H9 (cell line): Measurements from ENCODE around the gene TET2. TPM values are rescaled to one million over a fixed set of nuclear protein-coding genes. Genes with fewer than 3 reads are reported as not detected.
A peak's percentile ranks its signal among the peaks of the same experiment; 100 is the strongest.

Source experiments
- DNase-seq: peaks from one replicate; pipeline ENCODE4 v3.0.0-alpha.2; 2017
- H2AFZ ChIP-seq: one replicate; pipeline ENCODE4 v1.6.1; 2013; ENCODE audit warnings: mild to moderate bottlenecking, low read length, control low read depth, moderate library complexity
- H2AK5ac ChIP-seq: 2 replicates; pipeline ENCODE4 v1.6.1; 2013; ENCODE audit warnings: low read length, control low read depth, mixed read lengths; ENCODE audit not compliant: insufficient read length
- H2BK120ac ChIP-seq: one replicate; pipeline ENCODE4 v1.6.1; 2013; ENCODE audit warnings: low read depth, mild to moderate bottlenecking, low read length, control low read depth, inconsistent platforms; ENCODE audit not compliant: poor library complexity, severe bottlenecking
- H2BK12ac ChIP-seq: 2 replicates; pipeline ENCODE4 v1.6.1; 2013; ENCODE audit warnings: low read length, control low read depth, mixed read lengths, low read depth; ENCODE audit not compliant: insufficient read length
- H2BK15ac ChIP-seq: 2 replicates; pipeline ENCODE4 v1.6.1; 2013; ENCODE audit warnings: low read depth, low read length, control low read depth
- H2BK20ac ChIP-seq: one replicate; pipeline ENCODE4 v1.6.1; 2013; ENCODE audit warnings: low read depth, mild to moderate bottlenecking, low read length, control low read depth, inconsistent platforms; ENCODE audit not compliant: poor library complexity, severe bottlenecking
- H2BK5ac ChIP-seq: 2 replicates; pipeline ENCODE4 v1.6.1; 2013; ENCODE audit warnings: low read length, control low read depth, mixed read lengths; ENCODE audit not compliant: insufficient read length
- H3K14ac ChIP-seq: 2 replicates; pipeline ENCODE4 v1.6.1; 2013; ENCODE audit warnings: low read length, control low read depth; ENCODE audit not compliant: insufficient read depth
- H3K18ac ChIP-seq: 2 replicates; pipeline ENCODE4 v1.6.1; 2013; ENCODE audit warnings: low read depth, mild to moderate bottlenecking, mixed read lengths, low read length, control low read depth; ENCODE audit not compliant: insufficient read length
- H3K23ac ChIP-seq: 2 replicates; pipeline ENCODE4 v1.6.1; 2013; ENCODE audit warnings: low read length, control low read depth, mixed read lengths, low read depth; ENCODE audit not compliant: insufficient read length
- H3K23me2 ChIP-seq: 2 replicates; pipeline ENCODE4 v1.6.1; 2013; ENCODE audit warnings: low read depth, mild to moderate bottlenecking, mixed read lengths, low read length, control low read depth; ENCODE audit not compliant: insufficient read length, poor library complexity, severe bottlenecking
- H3K27ac ChIP-seq: 2 replicates; pipeline ENCODE4 v1.5.1; 2013; ENCODE audit warnings: low read length, control low read depth, mixed read lengths, low read depth; ENCODE audit not compliant: insufficient read length
- H3K27me3 ChIP-seq: 2 replicates; pipeline ENCODE4 v1.6.1; 2013; ENCODE audit warnings: low read length, control low read depth, inconsistent platforms; ENCODE audit not compliant: insufficient read depth
- H3K4ac ChIP-seq: 2 replicates; pipeline ENCODE4 v1.6.1; 2013; ENCODE audit warnings: low read depth, mild to moderate bottlenecking, control low read depth, inconsistent platforms, low read length, moderate library complexity
- H3K4me1 ChIP-seq: 2 replicates; pipeline ENCODE4 v1.6.1; 2013; ENCODE audit warnings: low read length, control low read depth, inconsistent platforms; ENCODE audit not compliant: insufficient read depth
- H3K4me2 ChIP-seq: 2 replicates; pipeline ENCODE4 v1.6.1; 2013; ENCODE audit warnings: low read length, control low read depth, mixed read lengths; ENCODE audit not compliant: insufficient read length, insufficient read depth
- H3K56ac ChIP-seq: 2 replicates; pipeline ENCODE4 v1.6.1; 2013; ENCODE audit warnings: low read depth, mild to moderate bottlenecking, mixed read lengths, low read length, control low read depth; ENCODE audit not compliant: insufficient read length
- H3K79me1 ChIP-seq: 2 replicates; pipeline ENCODE4 v1.6.1; 2013; ENCODE audit warnings: low read depth, mild to moderate bottlenecking, moderate library complexity, low read length, control low read depth, inconsistent platforms; ENCODE audit not compliant: insufficient read depth, poor library complexity, severe bottlenecking
- H3K79me2 ChIP-seq: 2 replicates; pipeline ENCODE4 v1.6.1; 2013; ENCODE audit warnings: low read length, control low read depth, inconsistent platforms; ENCODE audit not compliant: insufficient read depth
- H3K9ac ChIP-seq: 2 replicates; pipeline ENCODE4 v1.6.1; 2013; ENCODE audit warnings: low read length, control low read depth, mixed read lengths; ENCODE audit not compliant: insufficient read length; ENCODE audit errors: extremely low read depth
- H3K9me3 ChIP-seq: one replicate; pipeline ENCODE4 v1.6.1; 2013; ENCODE audit warnings: low read depth, low read length, inconsistent platforms; ENCODE audit not compliant: control insufficient read depth
- H3T11ph ChIP-seq: one replicate; pipeline ENCODE4 v1.6.1; 2013; ENCODE audit warnings: mild to moderate bottlenecking, low read length, control low read depth, inconsistent platforms
- H4K20me1 ChIP-seq: one replicate; pipeline ENCODE4 v1.6.1; 2013; ENCODE audit not compliant: control insufficient read depth, insufficient read length, insufficient read depth
- H4K5ac ChIP-seq: 2 replicates; pipeline ENCODE4 v1.6.1; 2013; ENCODE audit warnings: low read depth, mild to moderate bottlenecking, mixed read lengths, low read length, control low read depth; ENCODE audit not compliant: insufficient read length
- H4K8ac ChIP-seq: replicated peaks from 2 replicates; pipeline ENCODE4 v1.6.1; 2013; ENCODE audit warnings: low read length, control low read depth, mixed read lengths, low read depth; ENCODE audit not compliant: insufficient read length
- H4K91ac ChIP-seq: 2 replicates; pipeline ENCODE4 v1.6.1; 2013; ENCODE audit warnings: low read depth, mild to moderate bottlenecking, moderate library complexity, mixed read lengths, low read length, control low read depth; ENCODE audit not compliant: insufficient read length
- H3K27ac Mint-ChIP-seq, 3 experiments: 2 replicates in 2 of 3; 3 replicates in 1 of 3; pipeline ENCODE4 v1.8.0; 2020 to 2021; ENCODE audit warnings: mixed read lengths in 3 of 3, mild to moderate bottlenecking in 1 of 3, moderate library complexity in 1 of 3
- H3K27me3 Mint-ChIP-seq: 2 replicates; pipeline ENCODE4 v1.8.0; 2021; ENCODE audit warnings: low read depth, mild to moderate bottlenecking, moderate library complexity, mixed read lengths
- H3K36me3 Mint-ChIP-seq, 3 experiments: 2 replicates in 2 of 3; 3 replicates in 1 of 3; pipeline ENCODE4 v1.8.0; 2020 to 2021; ENCODE audit warnings: low read depth in 3 of 3, mixed read lengths in 3 of 3; ENCODE audit not compliant: insufficient read depth in 1 of 3
- H3K4me1 Mint-ChIP-seq, 2 experiments: 2 replicates each; pipeline ENCODE4 v1.8.0; 2020; ENCODE audit warnings: mixed read lengths in 2 of 2
- H3K4me3 Mint-ChIP-seq, 2 experiments: 2 replicates in 1 of 2; 3 replicates in 1 of 2; pipeline ENCODE4 v1.8.0; 2020 to 2021; ENCODE audit warnings: mild to moderate bottlenecking in 2 of 2, mixed read lengths in 2 of 2, moderate library complexity in 1 of 2
- H3K9me3 Mint-ChIP-seq, 2 experiments: 2 replicates in 1 of 2; 3 replicates in 1 of 2; pipeline ENCODE4 v1.8.0; 2020; ENCODE audit warnings: mild to moderate bottlenecking in 2 of 2, mixed read lengths in 2 of 2, moderate library complexity in 1 of 2
- WGBS: extraction: QIAGEN DNeasy Blood & Tissue Kit; methylation state at CpG from one replicate; pipeline ENCODE4 v1.1.7; 2013; ENCODE audit warnings: missing lambda C conversion rate, low lambda C conversion rate, mixed read lengths; ENCODE audit not compliant: insufficient read length; ENCODE audit errors: extremely low coverage; 5-methylcytosine and 5-hydroxymethylcytosine counted together
- total RNA-seq: library from RNA; stranded (reverse); gene quantifications from 2 replicates; pipeline ENCODE4 v1.2.1, GENCODE V29; 2021
- TF ChIP-seq, protein P1 (sequence below): fragments of 200-600 bp; sonication (generic); conservative IDR thresholded peaks from 3 replicates; pipeline ENCODE4 v1.8.0; 2021; ENCODE audit warnings: antibody characterized with exemption, mild to moderate bottlenecking

The TET2 gene
- total RNA-seq, 1 experiment from 2014 or later = 3.1 TPM

- Histone ChIP-seq H3K27me3 (no peaks in the 10 kb centered on the region), H3K4me2 (no peak overlapping the region), H4K5ac (no peak overlapping the region), H3K4ac (no peak overlapping the region), H2BK5ac (no peak overlapping the region), H3K79me2 (no peaks in the 10 kb centered on the region), H3K4me1 (no peaks in the 10 kb centered on the region), H3K23me2 (no peaks in the 10 kb centered on the region), H4K20me1 (no peaks in the 10 kb centered on the region), H2BK15ac (no peak overlapping the region), H3K23ac (no peak overlapping the region), H4K8ac (no peak overlapping the region), H2BK20ac (no peak overlapping the region), H3K9ac (no peak overlapping the region), H3K18ac (no peak overlapping the region), H3K9me3 (no peaks in the 10 kb centered on the region), H4K91ac (no peak overlapping the region), H3K79me1 (no peaks in the 10 kb centered on the region), H2AK5ac (no peak overlapping the region), H2AFZ (no peak overlapping the region), H3T11ph (no peak overlapping the region), H3K14ac (no peak overlapping the region), H3K27ac (no peak overlapping the region), H2BK12ac (no peak overlapping the region), H3K56ac (no peak overlapping the region), H2BK120ac (no peak overlapping the region)
- Mint-ChIP-seq H3K36me3 (no peaks in the 10 kb centered on the region), H3K9me3 (no peaks in the 10 kb centered on the region), H3K4me3 (no peak overlapping the region), H3K27me3 (no peaks in the 10 kb centered on the region; the same call in 1 of the 2 replicates), H3K4me1 (peaks cover 7 to 12% of the 10 kb centered on the region in 2 experiments; a peak in 3 of 4 replicates), H3K27ac (peak overlapping the region in 2 of 3 experiments; percentile 30; a peak in 4 of 7 replicates)
- no CpG with 5 or more reads among the region's 2 CpGs for WGBS
- TF ChIP-seq, protein P1, sequence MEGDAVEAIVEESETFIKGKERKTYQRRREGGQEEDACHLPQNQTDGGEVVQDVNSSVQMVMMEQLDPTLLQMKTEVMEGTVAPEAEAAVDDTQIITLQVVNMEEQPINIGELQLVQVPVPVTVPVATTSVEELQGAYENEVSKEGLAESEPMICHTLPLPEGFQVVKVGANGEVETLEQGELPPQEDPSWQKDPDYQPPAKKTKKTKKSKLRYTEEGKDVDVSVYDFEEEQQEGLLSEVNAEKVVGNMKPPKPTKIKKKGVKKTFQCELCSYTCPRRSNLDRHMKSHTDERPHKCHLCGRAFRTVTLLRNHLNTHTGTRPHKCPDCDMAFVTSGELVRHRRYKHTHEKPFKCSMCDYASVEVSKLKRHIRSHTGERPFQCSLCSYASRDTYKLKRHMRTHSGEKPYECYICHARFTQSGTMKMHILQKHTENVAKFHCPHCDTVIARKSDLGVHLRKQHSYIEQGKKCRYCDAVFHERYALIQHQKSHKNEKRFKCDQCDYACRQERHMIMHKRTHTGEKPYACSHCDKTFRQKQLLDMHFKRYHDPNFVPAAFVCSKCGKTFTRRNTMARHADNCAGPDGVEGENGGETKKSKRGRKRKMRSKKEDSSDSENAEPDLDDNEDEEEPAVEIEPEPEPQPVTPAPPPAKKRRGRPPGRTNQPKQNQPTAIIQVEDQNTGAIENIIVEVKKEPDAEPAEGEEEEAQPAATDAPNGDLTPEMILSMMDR = no peak
- DNase-seq = no peak
Observed at GRCh38 chr4:105181259-105181658, 34.6 kb downstream of the TET2 start.
